CD4-positive, alpha-beta T cell (primary cell): ENCODE data around the gene FMN1. TPM values are rescaled to one million over a fixed set of nuclear protein-coding genes. Genes with fewer than 3 reads are reported as not detected.

Experiments used
- ATAC-seq: fragments of 200-7000 bp; cut with Tn5 transposase; one replicate; pipeline ENCODE4 v1.10.0; 2022; ENCODE audit warnings: mild to moderate bottlenecking; ENCODE audit not compliant: poor library complexity
- CTCF ChIA-PET: fragments of 350-600 bp; sonication (Branson Sonifier 250); formaldehyde crosslinking; loops from one replicate; lab custom pipeline; 2021; ENCODE audit warnings: antibody characterized with exemption, inconsistent platforms; lab: Charles Lee
- POLR2A ChIA-PET: fragments of 350-600 bp; sonication (Branson Sonifier 250); formaldehyde crosslinking; loops from one replicate; lab custom pipeline; 2021; ENCODE audit warnings: antibody characterized with exemption, inconsistent platforms; lab: Charles Lee
- DNase-seq, 14 experiments: peaks; one replicate each; pipeline ENCODE4 v3.0.0-alpha.2; 2013 to 2020; ENCODE audit warnings: mixed read lengths in 2 of 14
- H3K27ac ChIP-seq, 2 donors: one replicate each; pipeline versions ENCODE4 v1.5.1 to v1.7.0; 2013; ENCODE audit warnings: low read length in 2 of 2, low read depth in 1 of 2, mild to moderate bottlenecking in 1 of 2
- H3K27me3 ChIP-seq, 2 experiments: 1 replicate in 1 of 2; 2 replicates in 1 of 2; pipeline versions ENCODE4 v1.6.1 to v1.7.0; 2013; ENCODE audit warnings: low read length in 2 of 2, control low read depth in 1 of 2, mild to moderate bottlenecking in 1 of 2, moderate library complexity in 1 of 2; ENCODE audit not compliant: insufficient read depth in 2 of 2, control insufficient read depth in 1 of 2
- H3K36me3 ChIP-seq: one replicate; pipeline ENCODE4 v1.6.1; 2013; ENCODE audit warnings: low read length, control low read depth; ENCODE audit not compliant: insufficient read depth
- H3K4me1 ChIP-seq: one replicate; pipeline ENCODE4 v1.6.1; 2013; ENCODE audit warnings: low read length, control low read depth; ENCODE audit not compliant: insufficient read depth
- H3K4me3 ChIP-seq: one replicate; pipeline ENCODE4 v1.5.1; 2013; ENCODE audit warnings: mild to moderate bottlenecking, low read length, moderate library complexity
- H3K9me3 ChIP-seq, 2 experiments: 1 replicate in 1 of 2; 2 replicates in 1 of 2; pipeline versions ENCODE4 v1.6.1 to v1.7.0; 2013; ENCODE audit warnings: low read length in 2 of 2, mild to moderate bottlenecking in 2 of 2, control low read depth in 1 of 2, moderate library complexity in 1 of 2; ENCODE audit not compliant: control insufficient read depth in 1 of 2, insufficient read depth in 1 of 2
- H3K27ac Mint-ChIP-seq: one replicate; pipeline ENCODE4 v1.8.0; 2020; ENCODE audit warnings: mixed read lengths
- H3K27me3 Mint-ChIP-seq: one replicate; pipeline ENCODE4 v1.8.0; 2021; ENCODE audit warnings: mixed read lengths
- H3K36me3 Mint-ChIP-seq: one replicate; pipeline ENCODE4 v1.8.0; 2021; ENCODE audit warnings: low read depth, mixed read lengths
- H3K4me1 Mint-ChIP-seq: one replicate; pipeline ENCODE4 v1.8.0; 2021; ENCODE audit warnings: low read depth, mixed read lengths
- H3K4me3 Mint-ChIP-seq: one replicate; pipeline ENCODE4 v1.8.0; 2020; ENCODE audit warnings: mild to moderate bottlenecking, mixed read lengths
- H3K9me3 Mint-ChIP-seq: one replicate; pipeline ENCODE4 v1.8.0; 2020; ENCODE audit warnings: mixed read lengths
- intact Hi-C, 2 experiments: fragments of 100-400 bp; cut with DNase I in 1 of 2; cut with micrococcal nuclease in 1 of 2; formaldehyde crosslinking; loops; one replicate each; pipeline versions ENCODE4 v1.15.1 to v1.9.0; 2023 to 2025; cut with DNase I, micrococcal nuclease
- total RNA-seq, 174 experiments: library from RNA in 2 of 174; stranded (reverse) in 2 of 174; gene quantifications; one replicate each; pipeline ENCODE4 v1.2.3 and lab custom pipeline; 2021 to 2026
- TF ChIP-seq, protein P1 (sequence below): fragments of 200-600 bp; IDR thresholded peaks from one replicate; pipeline ENCODE4 v1.8.0; 2022; ENCODE audit warnings: antibody characterized with exemption, mild to moderate bottlenecking

FMN1 gene
- total RNA-seq, 2 experiments from 2014 or later, result 0.39 to 0.55 TPM

DNA sequence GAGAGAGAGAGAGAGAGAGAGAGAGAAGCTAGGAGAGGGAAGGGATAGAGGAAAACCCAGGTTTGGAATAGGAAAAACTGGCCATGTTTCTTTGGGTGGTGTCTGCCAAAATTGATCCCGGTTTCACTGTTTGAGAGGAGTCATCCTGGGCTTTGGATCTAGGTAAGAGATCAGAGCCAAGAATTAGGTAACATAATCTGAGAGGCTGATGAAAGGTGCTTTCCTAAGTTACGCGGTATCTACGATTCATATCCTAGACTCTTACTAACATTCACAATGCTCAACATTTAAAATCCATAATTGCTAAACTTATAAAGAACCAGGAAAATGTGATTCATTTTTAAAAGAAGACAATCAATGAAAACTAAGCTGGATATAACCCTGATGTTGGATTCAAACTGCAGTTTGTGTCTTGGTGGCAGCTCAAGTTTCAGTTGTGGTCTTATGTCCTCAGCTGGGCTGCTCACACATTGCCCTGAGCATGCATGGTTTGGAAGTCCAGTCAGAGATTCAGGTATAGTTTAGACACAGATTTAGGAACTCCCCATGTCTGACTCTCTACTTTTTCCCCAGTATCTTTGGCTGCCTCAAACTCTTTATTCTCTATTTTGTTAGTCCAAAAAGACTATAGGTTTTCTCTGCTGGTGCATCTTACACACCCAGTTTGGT lies 42.5 kb upstream of the FMN1 start:
- ChIA-PET POLR2A (no interaction called here), CTCF (interaction anchor here (0.8 kb wide), 1 partner anchor 10 kb away, joined by 4 read pairs; no protein-coding TSS in a partner anchor)
- TF ChIP-seq, protein P1, sequence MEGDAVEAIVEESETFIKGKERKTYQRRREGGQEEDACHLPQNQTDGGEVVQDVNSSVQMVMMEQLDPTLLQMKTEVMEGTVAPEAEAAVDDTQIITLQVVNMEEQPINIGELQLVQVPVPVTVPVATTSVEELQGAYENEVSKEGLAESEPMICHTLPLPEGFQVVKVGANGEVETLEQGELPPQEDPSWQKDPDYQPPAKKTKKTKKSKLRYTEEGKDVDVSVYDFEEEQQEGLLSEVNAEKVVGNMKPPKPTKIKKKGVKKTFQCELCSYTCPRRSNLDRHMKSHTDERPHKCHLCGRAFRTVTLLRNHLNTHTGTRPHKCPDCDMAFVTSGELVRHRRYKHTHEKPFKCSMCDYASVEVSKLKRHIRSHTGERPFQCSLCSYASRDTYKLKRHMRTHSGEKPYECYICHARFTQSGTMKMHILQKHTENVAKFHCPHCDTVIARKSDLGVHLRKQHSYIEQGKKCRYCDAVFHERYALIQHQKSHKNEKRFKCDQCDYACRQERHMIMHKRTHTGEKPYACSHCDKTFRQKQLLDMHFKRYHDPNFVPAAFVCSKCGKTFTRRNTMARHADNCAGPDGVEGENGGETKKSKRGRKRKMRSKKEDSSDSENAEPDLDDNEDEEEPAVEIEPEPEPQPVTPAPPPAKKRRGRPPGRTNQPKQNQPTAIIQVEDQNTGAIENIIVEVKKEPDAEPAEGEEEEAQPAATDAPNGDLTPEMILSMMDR, result no peak
- H3K27ac Mint-ChIP-seq, result no peak overlapping the region
- H3K36me3 Mint-ChIP-seq, result no peaks in the 10 kb centered on the region
- intact Hi-C loops, result no loop called here
- H3K4me1 ChIP-seq, result no peaks in the 10 kb centered on the region
- no peak for DNase-seq
- peaks cover 6% of the 10 kb centered on the region for H3K27me3 Mint-ChIP-seq
- H3K9me3 ChIP-seq, result no peaks in the 10 kb centered on the region
- H3K9me3 Mint-ChIP-seq, result no peaks in the 10 kb centered on the region
- no peak overlapping the region for H3K4me3 Mint-ChIP-seq
- no peak overlapping the region for H3K4me3 ChIP-seq
- no peak for ATAC-seq
- peaks cover 3 to 7% of the 10 kb centered on the region in 2 experiments for H3K27me3 ChIP-seq
- H3K36me3 ChIP-seq, result no peaks in the 10 kb centered on the region
- peaks cover 2% of the 10 kb centered on the region for H3K4me1 Mint-ChIP-seq
- no peak overlapping the region for H3K27ac ChIP-seq

DNA sequence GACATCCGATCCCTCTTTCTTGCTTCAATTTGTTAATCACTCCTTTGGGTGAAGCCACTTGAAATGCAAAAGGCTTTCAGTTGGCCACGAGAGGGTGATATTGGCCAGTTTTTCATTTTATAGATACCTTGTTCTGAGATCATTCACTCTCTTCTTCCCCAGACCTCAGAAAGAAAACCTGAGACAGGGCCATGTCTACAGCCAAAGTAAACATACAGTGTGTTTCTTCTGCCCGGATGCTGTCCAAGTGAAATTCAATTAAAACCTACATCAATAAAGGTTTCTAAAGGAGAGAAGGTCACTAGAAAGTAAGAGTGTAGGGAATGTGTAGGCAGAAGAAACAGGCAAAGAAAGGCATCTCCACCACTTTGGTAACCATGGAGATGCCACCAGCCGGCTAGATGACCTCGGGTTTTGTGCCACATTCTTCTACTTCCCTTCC lies 39.5 kb upstream of the FMN1 start:
- ChIA-PET CTCF (no interaction called here), POLR2A (no interaction called here)
- H3K27ac ChIP-seq, result no peak overlapping the region
- no peaks in the 10 kb centered on the region for H3K36me3 ChIP-seq
- peaks cover 3 to 4% of the 10 kb centered on the region in 2 experiments for H3K27me3 ChIP-seq
- no peak overlapping the region for H3K4me3 ChIP-seq
- no peak overlapping the region for H3K4me3 Mint-ChIP-seq
- no peaks in the 10 kb centered on the region for H3K9me3 ChIP-seq
- H3K27me3 Mint-ChIP-seq, result peaks cover 6% of the 10 kb centered on the region
- peak in 3 of 14 experiments; percentile 11 to 17 (median 15) for DNase-seq
- intact Hi-C loops, result loop anchor here (1.0 to 5.0 kb wide), 2 partner anchors 147 to 466 kb away; no protein-coding TSS in a partner anchor
- H3K4me1 ChIP-seq, result no peaks in the 10 kb centered on the region
- ATAC-seq, result no peak
- no peak overlapping the region for H3K27ac Mint-ChIP-seq
- TF ChIP-seq, protein P1, result no peak
- no peaks in the 10 kb centered on the region for H3K4me1 Mint-ChIP-seq
- H3K9me3 Mint-ChIP-seq, result no peaks in the 10 kb centered on the region
- H3K36me3 Mint-ChIP-seq, result no peaks in the 10 kb centered on the region

DNA sequence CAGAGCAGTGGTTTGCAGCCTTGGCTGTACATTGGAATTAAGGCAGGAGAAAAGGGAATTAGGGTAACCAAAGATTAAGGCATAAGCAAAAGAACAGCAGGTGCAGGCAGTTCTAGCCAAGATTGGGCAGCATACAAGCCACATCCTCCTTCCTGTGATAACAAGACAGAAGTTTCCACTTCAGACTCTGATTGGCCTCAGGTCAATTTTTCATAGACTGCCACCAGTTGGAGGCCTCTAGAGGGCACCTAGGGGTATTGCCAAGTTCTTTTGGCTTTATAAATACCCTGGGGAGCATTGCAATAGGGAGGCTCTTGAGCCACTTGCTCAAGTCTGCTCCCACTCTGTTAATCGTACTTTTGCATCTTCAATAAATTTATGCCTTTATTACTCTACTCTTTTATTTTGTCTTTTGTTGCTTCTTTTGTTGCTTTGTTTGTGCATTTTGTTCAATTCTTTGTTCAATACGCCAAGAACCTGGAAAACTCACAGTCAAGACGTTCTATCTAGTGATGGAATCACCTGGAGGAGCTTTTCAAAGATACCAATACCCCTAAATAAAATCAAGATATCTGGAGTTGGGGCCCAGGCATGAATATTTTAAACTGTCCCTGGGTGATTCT lies 32.2 kb upstream of the FMN1 start:
- Mint-ChIP-seq H3K9me3 (peaks cover 2% of the 10 kb centered on the region), H3K27ac (peak overlapping the region; percentile 77), H3K4me1 (peaks cover 26% of the 10 kb centered on the region), H3K36me3 (no peaks in the 10 kb centered on the region), H3K27me3 (no peaks in the 10 kb centered on the region), H3K4me3 (peak overlapping the region; percentile 26)
- ChIA-PET POLR2A (interaction anchor here (0.8 to 1.6 kb wide), 2 partner anchors 9 to 1942 kb away, joined by 3 to 4 read pairs; no protein-coding TSS in a partner anchor), CTCF (interaction anchor here (0.9 to 1.8 kb wide), 2 partner anchors 11 kb away, joined by 3 to 4 read pairs; no protein-coding TSS in a partner anchor)
- H3K27ac ChIP-seq, result peak overlapping the region in 1 of 2 donors; percentile 32
- intact Hi-C loops, result loop anchor here (5.0 kb wide), 2 partner anchors 139 to 471 kb away; no protein-coding TSS in a partner anchor
- TF ChIP-seq, protein P1, result peak; percentile 71
- DNase-seq (peak; percentile 24 to 86 (median 57)), ATAC-seq (peak; percentile 99)
- H3K27me3 ChIP-seq, result no peaks in the 10 kb centered on the region
- peaks cover 13% of the 10 kb centered on the region for H3K4me1 ChIP-seq
- H3K36me3 ChIP-seq, result no peaks in the 10 kb centered on the region
- H3K9me3 ChIP-seq, result no peaks in the 10 kb centered on the region
- H3K4me3 ChIP-seq, result no peak overlapping the region
